AG04449 (cell line): ENCODE measurements around the gene MYADML2.
"Not testable (repeated sequence)": the region's sequence is repeated elsewhere in the genome, so short reads cannot be mapped to it uniquely, and the experiment has no call there.

Experiments used
- CTCF ChIA-PET: fragments of 350-600 bp; formaldehyde crosslinking; extraction: SDS; loops from one replicate; lab custom pipeline; 2021; ENCODE audit warnings: antibody characterized with exemption; lab: Yijun Ruan, JAX
- POLR2A ChIA-PET: fragments of 400-600, 350-600 bp; formaldehyde crosslinking; extraction: SDS; loops from one replicate; lab custom pipeline; 2020; ENCODE audit warnings: antibody characterized with exemption, inconsistent platforms; lab: Yijun Ruan, JAX
- DNase-seq: peaks from one replicate; pipeline ENCODE4 v3.0.0-alpha.2; 2010; ENCODE audit warnings: low read depth, low spot score
- H3K4me3 ChIP-seq: 2 replicates; pipeline ENCODE4 v1.5.1; 2011; ENCODE audit warnings: low read depth, mild to moderate bottlenecking, control low read depth, low read length
- TF ChIP-seq, protein P1 (sequence below): IDR thresholded peaks from one replicate; pipeline ENCODE4 v1.5.1; 2011; ENCODE audit warnings: mild to moderate bottlenecking, moderate library complexity, low read length, control low read depth, inconsistent platforms; ENCODE audit not compliant: insufficient read depth; ENCODE audit errors: missing control alignments

MYADML2 gene

DNA sequence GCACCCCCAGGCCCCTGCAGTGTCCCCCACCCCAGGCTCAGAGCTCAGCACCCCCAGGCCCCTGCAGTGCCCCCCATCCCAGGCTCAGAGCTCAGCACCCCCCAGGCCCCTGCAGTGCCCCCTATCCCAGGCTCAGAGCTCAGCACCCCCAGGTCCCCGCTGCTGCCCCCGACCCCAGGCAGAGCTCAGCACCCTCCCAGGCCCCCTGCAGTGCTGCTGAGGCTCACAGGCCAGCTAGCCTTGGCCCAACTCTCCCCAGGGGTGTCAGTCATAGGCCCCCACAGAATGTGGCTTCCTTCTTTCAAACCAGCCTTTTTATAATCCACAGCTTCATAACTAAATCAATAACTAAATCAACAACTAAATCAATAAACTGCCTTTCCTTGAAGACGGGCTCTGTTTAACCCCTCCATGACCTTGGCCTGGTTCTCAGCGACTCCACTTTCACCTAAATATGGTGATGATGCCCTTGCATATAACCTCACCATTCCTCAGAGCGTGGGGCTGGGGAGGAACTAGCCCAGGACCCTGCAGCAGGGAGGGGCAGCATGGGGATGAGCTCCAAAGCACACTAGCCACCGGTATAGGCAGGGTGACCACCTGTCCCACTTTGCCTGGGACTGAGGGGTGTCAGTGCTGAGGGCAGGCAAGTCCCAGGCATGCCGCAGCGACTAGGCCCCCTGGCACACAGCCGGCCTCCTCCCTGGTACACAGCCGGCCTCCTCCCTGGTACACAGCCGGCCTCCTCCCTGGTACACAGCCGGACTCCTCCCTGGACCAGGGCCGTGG is 8.9 kb upstream of the MYADML2 start:
- no peak overlapping the region for H3K4me3 ChIP-seq

DNA sequence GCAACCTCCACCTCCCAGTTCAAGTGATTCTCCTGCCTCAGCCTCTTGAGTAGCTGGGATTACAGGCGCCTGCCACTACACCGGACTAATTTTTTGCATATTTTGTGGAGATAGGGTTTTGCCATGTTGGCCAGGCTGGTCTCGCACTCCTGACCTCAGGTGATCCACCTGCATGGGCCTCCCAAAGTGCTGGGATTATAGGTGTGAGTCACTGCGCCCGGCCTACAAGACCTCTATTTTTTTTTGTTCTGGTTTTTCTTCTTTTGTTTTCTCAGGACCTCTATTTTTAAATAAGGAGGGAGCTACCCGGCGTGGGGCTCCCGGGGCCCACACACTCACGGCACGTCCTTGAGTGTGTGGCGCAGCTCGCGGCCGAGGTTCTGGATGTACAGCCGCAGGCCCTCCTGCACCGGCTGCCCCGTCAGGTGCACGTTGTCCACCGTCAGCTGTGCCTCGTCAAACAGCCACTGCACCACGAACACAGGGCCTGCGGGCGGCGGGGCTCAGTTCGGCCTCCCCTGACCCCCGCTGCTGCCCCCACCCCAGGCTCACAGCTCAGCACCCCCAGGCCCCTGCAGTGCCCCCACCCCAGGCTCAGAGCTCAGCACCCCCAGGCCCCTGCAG is 8.1 kb upstream of the MYADML2 start:
- TF ChIP-seq, protein P1, sequence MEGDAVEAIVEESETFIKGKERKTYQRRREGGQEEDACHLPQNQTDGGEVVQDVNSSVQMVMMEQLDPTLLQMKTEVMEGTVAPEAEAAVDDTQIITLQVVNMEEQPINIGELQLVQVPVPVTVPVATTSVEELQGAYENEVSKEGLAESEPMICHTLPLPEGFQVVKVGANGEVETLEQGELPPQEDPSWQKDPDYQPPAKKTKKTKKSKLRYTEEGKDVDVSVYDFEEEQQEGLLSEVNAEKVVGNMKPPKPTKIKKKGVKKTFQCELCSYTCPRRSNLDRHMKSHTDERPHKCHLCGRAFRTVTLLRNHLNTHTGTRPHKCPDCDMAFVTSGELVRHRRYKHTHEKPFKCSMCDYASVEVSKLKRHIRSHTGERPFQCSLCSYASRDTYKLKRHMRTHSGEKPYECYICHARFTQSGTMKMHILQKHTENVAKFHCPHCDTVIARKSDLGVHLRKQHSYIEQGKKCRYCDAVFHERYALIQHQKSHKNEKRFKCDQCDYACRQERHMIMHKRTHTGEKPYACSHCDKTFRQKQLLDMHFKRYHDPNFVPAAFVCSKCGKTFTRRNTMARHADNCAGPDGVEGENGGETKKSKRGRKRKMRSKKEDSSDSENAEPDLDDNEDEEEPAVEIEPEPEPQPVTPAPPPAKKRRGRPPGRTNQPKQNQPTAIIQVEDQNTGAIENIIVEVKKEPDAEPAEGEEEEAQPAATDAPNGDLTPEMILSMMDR, result no peak
- H3K4me3 ChIP-seq, result no peak overlapping the region
- ChIA-PET POLR2A (interaction anchor here (0.6 kb wide), 1 partner anchor 82 kb away, joined by 3 read pairs; the partner anchor contains the start of gene DCXR), CTCF (interaction anchor here (0.7 to 6.7 kb wide), 8 partner anchors 11 to 220 kb away, joined by 3 to 66 read pairs (median 4); partner anchors contain the start of genes CENPX and LRRC45)
- DNase-seq, result no peak

More for the DNA sequence above, 8.9 kb upstream of the MYADML2 start:
- no peak for DNase-seq
- TF ChIP-seq, protein P1, result no peak
- ChIA-PET POLR2A (no interaction called here), CTCF (interaction anchor here (0.7 to 6.7 kb wide), 7 partner anchors 9 to 83 kb away, joined by 4 to 66 read pairs (median 4); partner anchors contain the start of genes CENPX and LRRC45)

DNA sequence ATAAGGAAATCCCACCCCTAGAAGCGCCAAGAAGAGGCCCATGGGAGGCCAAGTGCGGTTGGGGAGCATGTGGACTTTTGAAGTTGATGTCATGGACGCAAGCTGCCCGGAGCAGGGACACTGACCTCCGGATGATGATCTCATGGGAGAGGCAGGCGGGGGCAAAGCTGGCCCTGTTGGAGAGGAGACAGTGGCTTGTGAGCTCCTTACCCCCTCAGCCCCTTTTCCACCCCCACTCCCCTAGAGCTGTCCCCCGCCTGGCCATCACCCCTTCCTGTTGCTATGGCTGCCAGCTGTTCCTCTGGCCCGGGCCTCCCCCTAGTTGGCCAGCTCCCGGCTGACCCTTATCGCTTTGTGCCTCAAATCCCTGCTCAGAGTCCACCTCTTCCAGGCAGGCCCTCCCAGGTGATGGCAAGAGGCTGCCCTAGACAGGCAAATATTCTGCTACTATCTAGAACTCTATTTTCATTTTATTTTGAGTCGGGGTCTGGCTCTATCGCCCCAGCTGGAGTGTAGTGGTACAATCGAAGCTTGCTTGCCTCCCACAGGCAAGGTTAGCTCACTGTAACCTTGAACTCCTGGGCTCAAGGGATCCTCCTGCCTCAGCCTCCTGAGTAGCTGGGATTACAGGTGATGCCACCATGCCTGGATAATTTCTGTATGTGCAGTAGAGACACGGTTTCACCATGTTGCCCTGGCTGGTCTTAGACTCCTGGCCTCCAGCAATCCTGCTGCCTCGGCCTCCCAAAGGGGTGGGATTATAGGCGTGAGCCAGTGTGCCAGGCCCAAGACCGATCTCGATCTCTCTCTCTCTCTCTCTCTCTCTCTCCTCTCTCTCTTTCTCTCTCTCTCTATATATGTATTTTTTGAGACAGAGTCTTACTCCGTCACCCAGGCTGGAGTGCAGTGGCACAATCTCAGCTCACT is 7.4 kb upstream of the MYADML2 start:
- ChIA-PET POLR2A (interaction anchor here (0.6 kb wide), 1 partner anchor 83 kb away, joined by 3 read pairs; the partner anchor contains the start of gene DCXR), CTCF (interaction anchor here (1.0 to 6.7 kb wide), 6 partner anchors 10 to 219 kb away, joined by 3 to 66 read pairs (median 7); partner anchors contain the start of genes CENPX and LRRC45)
- DNase-seq, result no peak
- TF ChIP-seq, protein P1, result no peak
- no peak overlapping the region for H3K4me3 ChIP-seq

DNA sequence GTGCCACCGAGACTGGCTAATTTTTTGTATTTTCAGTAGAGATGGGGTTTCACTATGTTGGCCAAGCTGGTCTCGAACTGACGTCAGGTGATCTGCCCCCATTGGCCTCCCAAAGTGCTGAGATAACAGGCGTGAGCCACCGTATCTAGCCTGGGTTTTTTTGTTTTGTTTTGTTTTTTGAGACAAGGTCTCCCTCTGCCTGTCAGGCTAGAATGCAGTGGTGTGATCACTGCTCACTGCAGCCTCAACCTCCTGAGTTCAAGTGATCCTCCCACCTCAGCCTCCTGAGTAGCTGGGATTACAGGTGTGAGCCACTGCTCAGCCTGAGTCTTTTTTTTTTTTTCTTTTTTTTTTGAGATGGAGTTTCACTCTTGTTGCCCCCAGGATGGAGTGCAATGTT is 6.4 kb upstream of the MYADML2 start:
- CTCF ChIA-PET, result interaction anchor here (0.9 to 6.7 kb wide), 6 partner anchors 9 to 88 kb away, joined by 3 to 66 read pairs (median 6); partner anchors contain the start of genes ASPSCR1, CENPX and LRRC45
- H3K4me3 ChIP-seq, DNase-seq, POLR2A ChIA-PET: not testable (repeated sequence)

DNA sequence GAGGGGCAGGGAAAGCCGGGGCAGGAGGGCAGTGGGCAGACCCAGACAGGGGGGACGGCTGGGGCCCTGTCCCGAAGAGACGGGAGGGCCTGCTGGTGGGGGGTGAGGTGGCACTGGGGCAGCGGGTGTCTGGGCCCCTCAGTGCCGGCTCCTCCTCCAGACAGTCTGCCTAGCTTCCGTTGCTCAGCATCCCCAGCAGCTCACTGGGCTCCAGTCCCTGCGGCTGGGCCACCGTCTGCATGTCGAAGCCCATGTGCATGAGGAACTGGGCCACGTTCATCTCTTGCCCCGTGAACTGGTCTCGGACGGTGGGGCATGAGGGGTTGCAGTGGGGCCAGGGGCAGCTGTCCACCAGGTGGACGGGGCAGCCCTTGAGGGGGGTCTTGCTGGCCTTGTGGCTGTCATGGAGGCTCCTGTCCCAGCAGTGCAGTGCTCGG is 5.8 kb upstream of the MYADML2 start:
- POLR2A ChIA-PET, result no interaction called here
- H3K4me3 ChIP-seq, result no peak overlapping the region
- TF ChIP-seq, protein P1, result no peak
- DNase-seq, result no peak
- CTCF ChIA-PET, result interaction anchor here (0.9 to 6.7 kb wide), 4 partner anchors 10 to 67 kb away, joined by 3 to 66 read pairs (median 4); partner anchors contain the start of genes ASPSCR1, CENPX and LRRC45
